K562 (cell line): ENCODE measurements around the gene CPE. TPM values are rescaled to one million over a fixed set of nuclear protein-coding genes. Genes with fewer than 3 reads are reported as not detected.

Experiments
- ATAC-seq: fragments of 200-7000 bp; cut with Tn5 transposase; 3 replicates; pipeline ENCODE4 v1.9.1; 2020; ENCODE audit warnings: moderate library complexity
- BruUV-seq: library from RNA; stranded (reverse); fragments of 400-500 nt; replicated peaks from 2 replicates; lab custom pipeline; 2021; lab: Mats Ljungman, UMichigan
- CTCF ChIA-PET: fragments of 300-600 bp; formaldehyde crosslinking; extraction: SDS; loops from one replicate; lab custom pipeline; 2021; ENCODE audit warnings: low intra/inter-chr PET ratio; lab: Yijun Ruan, JAX
- POLR2A ChIA-PET: fragments of 300-600, 350-650 bp; sonication (Branson Sonifier 250); formaldehyde crosslinking; extraction: SDS; loops from one replicate; lab custom pipeline; 2021; ENCODE audit warnings: antibody characterized with exemption, inconsistent platforms; lab: Yijun Ruan, JAX
- DNase-seq, 4 experiments: peaks; one replicate each; pipeline versions ENCODE4 v3.0.0 to v3.0.0-alpha.2; 2011 to 2018; ENCODE audit warnings: low spot score in 3 of 4, mixed read lengths in 3 of 4; ENCODE audit errors: extremely low read depth in 1 of 4
- FAIRE-seq: peaks from 2 replicates; lab custom pipeline; 2011; peaks lifted over from hg19 to GRCh38; lab: Jason Lieb, UNC
- H2AFZ ChIP-seq: 2 replicates; pipeline ENCODE4 v1.6.0; 2011; ENCODE audit warnings: low read depth, low read length, control low read depth, inconsistent platforms
- H3K27ac ChIP-seq: fragments of 200-600 bp; 3 replicates; pipeline ENCODE4 v1.8.0; 2011; ENCODE audit warnings: low read depth, mild to moderate bottlenecking, control low read depth, inconsistent platforms, low read length, moderate library complexity, mixed read lengths; ENCODE audit errors: extremely low read depth
- H3K27me3 ChIP-seq, 2 experiments: fragments of 300-600 bp in 1 of 2; 2 replicates in 1 of 2; 3 replicates in 1 of 2; pipeline versions ENCODE4 v1.6.0 to v1.8.0; 2011; ENCODE audit warnings: inconsistent platforms in 2 of 2, low read length in 2 of 2, mild to moderate bottlenecking in 1 of 2, mixed read lengths in 1 of 2, moderate library complexity in 1 of 2; ENCODE audit not compliant: control insufficient read depth in 2 of 2, insufficient read depth in 2 of 2
- H3K36me3 ChIP-seq: fragments of 300-600 bp; 3 replicates; pipeline ENCODE4 v1.8.0; 2011; ENCODE audit warnings: mild to moderate bottlenecking, low read length, inconsistent platforms; ENCODE audit not compliant: control insufficient read depth, insufficient read depth
- H3K4me1 ChIP-seq, 2 experiments: fragments of 200-600 bp in 1 of 2; replicated peaks in 1 of 2; 2 replicates in 1 of 2; 3 replicates in 1 of 2; pipeline versions ENCODE4 v1.5.1 to v1.8.0; 2011; ENCODE audit warnings: inconsistent platforms in 2 of 2, low read length in 2 of 2, mild to moderate bottlenecking in 1 of 2, mixed read lengths in 1 of 2, moderate library complexity in 1 of 2; ENCODE audit not compliant: control insufficient read depth in 2 of 2, insufficient read depth in 2 of 2
- H3K4me2 ChIP-seq: 2 replicates; pipeline ENCODE4 v1.6.1; 2011; ENCODE audit warnings: low read length, control low read depth, inconsistent platforms, mixed read lengths; ENCODE audit not compliant: insufficient read depth
- H3K4me3 ChIP-seq: fragments of 200-600 bp; sonication (generic), shearing (Covaris generic); 2 replicates; pipeline ENCODE4 v1.5.1; 2016; ENCODE audit warnings: control low read depth, inconsistent platforms
- H3K79me2 ChIP-seq: fragments of 200-600 bp; 3 replicates; pipeline ENCODE4 v1.8.0; 2011; ENCODE audit warnings: low read length, inconsistent platforms; ENCODE audit not compliant: control insufficient read depth, insufficient read depth
- H3K9ac ChIP-seq, 2 experiments: 2 replicates each; pipeline versions ENCODE4 v1.6.0 to v1.6.1; 2011; ENCODE audit warnings: low read depth in 2 of 2, low read length in 2 of 2, control low read depth in 1 of 2, inconsistent platforms in 1 of 2, mild to moderate bottlenecking in 1 of 2, mixed read lengths in 1 of 2; ENCODE audit not compliant: insufficient read depth in 1 of 2
- H3K9me1 ChIP-seq: one replicate; pipeline ENCODE4 v1.6.0; 2011; ENCODE audit warnings: inconsistent platforms, mild to moderate bottlenecking, low read length, moderate library complexity; ENCODE audit not compliant: control insufficient read depth, insufficient read depth
- H3K9me3 ChIP-seq: replicated peaks from 2 replicates; pipeline ENCODE4 v1.5.1; 2011; ENCODE audit warnings: low read depth, low read length, inconsistent platforms; ENCODE audit not compliant: control insufficient read depth, insufficient read depth
- H4K20me1 ChIP-seq: replicated peaks from 2 replicates; pipeline ENCODE4 v1.6.1; 2011; ENCODE audit warnings: low read length, inconsistent platforms, mixed read lengths; ENCODE audit not compliant: control insufficient read depth, insufficient read depth
- ARHGAP35 ChIP-seq: fragments of 450-650 bp; IDR thresholded peaks from 2 replicates; pipeline ENCODE4 v1.6.1; 2018; ENCODE audit not compliant: partially characterized antibody
- DNMT1 ChIP-seq: fragments of 450-650 bp; IDR thresholded peaks from 2 replicates; pipeline ENCODE4 v1.6.1; 2016; ENCODE audit warnings: antibody characterized with exemption, mild to moderate bottlenecking
- EHMT2 ChIP-seq: fragments of 450-650 bp; IDR thresholded peaks from 2 replicates; pipeline ENCODE4 v1.6.1; 2018; ENCODE audit warnings: antibody characterized with exemption
- ELF4 ChIP-seq: fragments of 450-650 bp; formaldehyde crosslinking; IDR thresholded peaks from 2 replicates; pipeline ENCODE4 v1.4.0; 2022; ENCODE audit warnings: missing genetic modification characterization
- ESRRA ChIP-seq: fragments of 450-650 bp; IDR thresholded peaks from 2 replicates; pipeline ENCODE4 v1.6.1; 2014; ENCODE audit warnings: low read depth, mild to moderate bottlenecking, moderate library complexity, borderline replicate concordance
- HEY1 ChIP-seq: fragments of 250-450 bp; sonication (Bioruptor Pico); IDR thresholded peaks from 2 replicates; pipeline ENCODE4 v1.5.0; 2020; ENCODE audit warnings: mild to moderate bottlenecking, moderate library complexity, borderline replicate concordance
- HMBOX1 ChIP-seq: sonication (generic); IDR thresholded peaks from 2 replicates; pipeline ENCODE4 v1.6.1; 2016
- NFRKB ChIP-seq: fragments of 450-650 bp; IDR thresholded peaks from 2 replicates; pipeline ENCODE4 v1.6.1; 2016; ENCODE audit warnings: low read depth
- PHTF2 ChIP-seq: fragments of 250-450 bp; sonication (Bioruptor Pico); IDR thresholded peaks from 2 replicates; pipeline ENCODE4 v1.5.0; 2021; ENCODE audit warnings: mild to moderate bottlenecking
- POLR2H ChIP-seq: IDR thresholded peaks from 2 replicates; pipeline ENCODE4 v1.6.1; 2016; ENCODE audit warnings: missing genetic modification characterization, low read depth, mild to moderate bottlenecking, control low read depth, missing compliant biosample characterization, moderate library complexity
- RFX7 ChIP-seq: fragments of 250-450 bp; sonication (Bioruptor Pico); IDR thresholded peaks from 2 replicates; pipeline ENCODE4 v1.5.1; 2021; ENCODE audit warnings: mild to moderate bottlenecking
- ZBTB17 ChIP-seq: fragments of 450-650 bp; formaldehyde crosslinking; IDR thresholded peaks from 2 replicates; pipeline ENCODE4 v1.4.0; 2020; ENCODE audit warnings: mild to moderate bottlenecking
- ZBTB7A ChIP-seq: IDR thresholded peaks from 2 replicates; pipeline ENCODE4 v1.6.1; 2011; ENCODE audit warnings: low read depth, mild to moderate bottlenecking, low read length, moderate library complexity, borderline replicate concordance; ENCODE audit not compliant: control insufficient read depth
- ZNF830 ChIP-seq: fragments of 250-450 bp; sonication (Bioruptor Pico); IDR thresholded peaks from 2 replicates; pipeline ENCODE4 v1.5.0; 2021; ENCODE audit warnings: mild to moderate bottlenecking
- WGBS: fragments of 100-300 bp; shearing (Covaris generic); methylation state at CpG from one replicate; pipeline ENCODE4 v1.1.6; 2016; ENCODE audit warnings: low coverage, mixed read lengths; ENCODE audit not compliant: insufficient coverage; ENCODE audit errors: missing lambda C conversion rate; 5-methylcytosine and 5-hydroxymethylcytosine counted together
- in situ Hi-C: fragments of 300-500 bp; cut with MboI; formaldehyde crosslinking; loops from 4 replicates; pipeline ENCODE4 v1.15.0; 2018; ENCODE audit warnings: inconsistent platforms, mixed read lengths
- intact Hi-C: fragments of 100-400 bp; cut with micrococcal nuclease; formaldehyde crosslinking; loops from 2 replicates; pipeline ENCODE4 v1.14.2; 2022
- polyA plus RNA-seq, 8 experiments: library from polyadenylated mRNA; depleted of rRNA in 4 of 8; stranded (reverse) in 5 of 8; unstranded in 3 of 8; fragments of >200 nt; fragmentation: Nextera tagmentation in 2 of 8; fragmentation: Illumina TruSeq in 1 of 8; extraction: Ambion mirVana in 2 of 8; extraction: Trizol in 1 of 8; gene quantifications; 2 replicates each; pipeline versions ENCODE4 v1.2.1 to v1.2.3, GENCODE V29; 2011 to 2014; ENCODE audit warnings: inconsistent platforms in 1 of 8, missing spikeins in 1 of 8
- total RNA-seq, 7 experiments: library from RNA; depleted of rRNA in 6 of 7; stranded (reverse); fragments of >200 nt in 6 of 7; fragmentation: Illumina TruSeq in 2 of 7; extraction: Trizol in 2 of 7; gene quantifications; 2 replicates each; pipeline versions ENCODE4 v1.2.1 to v1.2.3, GENCODE V29; 2011 to 2021; ENCODE audit warnings: low replicate concordance in 1 of 7
- TF ChIP-seq, protein P1 (sequence below), 2 experiments: fragments of 450-650 bp in 1 of 2; sonication (generic) in 1 of 2; formaldehyde crosslinking in 1 of 2; IDR thresholded peaks in 1 of 2; conservative IDR thresholded peaks in 1 of 2; 2 replicates each; pipeline versions ENCODE4 v1.6.1 to v1.8.1; 2016 to 2023; ENCODE audit warnings: mild to moderate bottlenecking in 2 of 2, moderate library complexity in 2 of 2, inconsistent platforms in 1 of 2, missing genetic modification reagents in 1 of 2
- TF ChIP-seq, protein P2 (sequence below): fragments of 250-450 bp; sonication (Bioruptor Pico); IDR thresholded peaks from 2 replicates; pipeline ENCODE4 v1.4.0; 2020; ENCODE audit warnings: mild to moderate bottlenecking
- TF ChIP-seq, protein P3 (sequence below), 2 experiments: fragments of 450-650 bp; IDR thresholded peaks; 2 replicates each; pipeline ENCODE4 v1.6.1; 2016

The CPE gene
- total and polyA plus RNA-seq, 9 of the 15 experiments (the other 6 are each of a cell fraction or from before 2014, with no cell fraction given), result 0.04 to 0.16 (median 0.06) TPM; not detected in 4

DNA sequence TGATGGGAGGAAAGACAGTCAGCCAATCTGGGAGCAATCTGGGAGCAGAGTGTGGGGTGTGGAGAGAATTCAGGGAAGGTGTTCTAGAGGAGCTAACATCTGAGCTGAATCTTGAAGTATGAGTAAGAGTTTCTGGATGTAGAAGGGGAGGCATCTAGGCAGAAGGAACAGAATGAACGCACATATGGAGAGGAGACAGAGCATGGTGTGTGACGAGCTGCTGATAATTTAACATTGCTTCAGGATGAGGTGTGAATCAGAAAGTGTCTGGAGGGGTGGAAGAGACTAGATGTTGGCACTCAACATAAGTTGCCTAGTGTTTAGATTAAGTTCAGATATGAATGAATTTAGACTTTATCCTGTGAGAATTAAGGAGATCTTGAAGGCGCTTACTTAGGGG, 58.9 kb downstream of the CPE start (continued):
- TF ChIP-seq HEY1 (CRISPR knock-in tag) (no peak), HMBOX1 (no peak), NFRKB (no peak), POLR2H (no peak), ELF4 (no peak)
- TF ChIP-seq, protein P1, sequence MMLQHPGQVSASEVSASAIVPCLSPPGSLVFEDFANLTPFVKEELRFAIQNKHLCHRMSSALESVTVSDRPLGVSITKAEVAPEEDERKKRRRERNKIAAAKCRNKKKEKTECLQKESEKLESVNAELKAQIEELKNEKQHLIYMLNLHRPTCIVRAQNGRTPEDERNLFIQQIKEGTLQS (IDR thresholded peaks at IDR 0.05), result no peak
- TF ChIP-seq, protein P1 (CRISPR knock-in tag; conservative IDR thresholded peaks at IDR 0.05), result no peak

GRCh38 chr4:165439344-165439743, 60.5 kb downstream of the CPE start:
- Histone ChIP-seq H3K36me3 (no peaks in the 10 kb centered on the region), H3K79me2 (no peaks in the 10 kb centered on the region), H3K4me1 (no peaks in the 10 kb centered on the region), H3K27me3 (peaks cover 0 to 4% of the 10 kb centered on the region in 2 experiments; a peak in 2 of 5 replicates), H3K9me3 (no peaks in the 10 kb centered on the region), H3K27ac (no peak overlapping the region), H3K9me1 (no peaks in the 10 kb centered on the region), H3K9ac (no peak overlapping the region), H3K4me3 (no peak overlapping the region), H2AFZ (no peak overlapping the region), H3K4me2 (no peak overlapping the region), H4K20me1 (no peaks in the 10 kb centered on the region)
- ChIA-PET CTCF (no interaction called here), POLR2A (no interaction called here)
- 0% methylated on average over 2 of the region's 2 CpGs for WGBS
- no TSS peak for BruUV-seq
- no peak for DNase-seq
- intact Hi-C loops (no loop called here), in situ Hi-C loops (no loop called here)
- FAIRE-seq, result no peak
- no peak for ATAC-seq
- TF ChIP-seq, protein P2, sequence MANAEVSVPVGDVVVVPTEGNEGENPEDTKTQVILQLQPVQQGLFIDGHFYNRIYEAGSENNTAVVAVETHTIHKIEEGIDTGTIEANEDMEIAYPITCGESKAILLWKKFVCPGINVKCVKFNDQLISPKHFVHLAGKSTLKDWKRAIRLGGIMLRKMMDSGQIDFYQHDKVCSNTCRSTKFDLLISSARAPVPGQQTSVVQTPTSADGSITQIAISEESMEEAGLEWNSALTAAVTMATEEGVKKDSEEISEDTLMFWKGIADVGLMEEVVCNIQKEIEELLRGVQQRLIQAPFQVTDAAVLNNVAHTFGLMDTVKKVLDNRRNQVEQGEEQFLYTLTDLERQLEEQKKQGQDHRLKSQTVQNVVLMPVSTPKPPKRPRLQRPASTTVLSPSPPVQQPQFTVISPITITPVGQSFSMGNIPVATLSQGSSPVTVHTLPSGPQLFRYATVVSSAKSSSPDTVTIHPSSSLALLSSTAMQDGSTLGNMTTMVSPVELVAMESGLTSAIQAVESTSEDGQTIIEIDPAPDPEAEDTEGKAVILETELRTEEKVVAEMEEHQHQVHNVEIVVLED (CRISPR knock-in tag), result no peak
- TF ChIP-seq, protein P3, sequence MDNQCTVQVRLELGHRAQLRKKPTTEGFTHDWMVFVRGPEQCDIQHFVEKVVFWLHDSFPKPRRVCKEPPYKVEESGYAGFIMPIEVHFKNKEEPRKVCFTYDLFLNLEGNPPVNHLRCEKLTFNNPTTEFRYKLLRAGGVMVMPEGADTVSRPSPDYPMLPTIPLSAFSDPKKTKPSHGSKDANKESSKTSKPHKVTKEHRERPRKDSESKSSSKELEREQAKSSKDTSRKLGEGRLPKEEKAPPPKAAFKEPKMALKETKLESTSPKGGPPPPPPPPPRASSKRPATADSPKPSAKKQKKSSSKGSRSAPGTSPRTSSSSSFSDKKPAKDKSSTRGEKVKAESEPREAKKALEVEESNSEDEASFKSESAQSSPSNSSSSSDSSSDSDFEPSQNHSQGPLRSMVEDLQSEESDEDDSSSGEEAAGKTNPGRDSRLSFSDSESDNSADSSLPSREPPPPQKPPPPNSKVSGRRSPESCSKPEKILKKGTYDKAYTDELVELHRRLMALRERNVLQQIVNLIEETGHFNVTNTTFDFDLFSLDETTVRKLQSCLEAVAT (IDR thresholded peaks at IDR 0.05), result no peak
- no peak for TF ChIP-seq ZNF830 (CRISPR knock-in tag)
- no peak for TF ChIP-seq EHMT2
- TF ChIP-seq PHTF2 (CRISPR knock-in tag), result no peak
- TF ChIP-seq ZBTB7A, result no peak
- no peak for TF ChIP-seq ESRRA
- TF ChIP-seq ARHGAP35, result no peak
- TF ChIP-seq DNMT1, result no peak
- no peak for TF ChIP-seq ZBTB17 (CRISPR knock-in tag)
- no peak for TF ChIP-seq RFX7 (CRISPR knock-in tag)
